ENCODE results near the gene CCDC15.
A peak's percentile ranks its signal among the peaks of the same experiment; 100 is the strongest.
"Not testable (repeated sequence)": the region's sequence is repeated elsewhere in the genome, so short reads cannot be mapped to it uniquely, and the experiment has no call there.

Gene CCDC15

GRCh38 chr11:124942466-124943253 lies 11.3 kb upstream of the CCDC15 start:
- DNase-seq (ENCODE audit: low read depth), result no peak

- DNase-seq (ENCODE audit: low read depth), result no peak
Observed at GRCh38 chr11:124943254-124943616, 10.8 kb upstream of the CCDC15 start.

- no peak for DNase-seq (ENCODE audit: low read depth)
Observed at GRCh38 chr11:124943741-124944140, 10.3 kb upstream of the CCDC15 start.

GRCh38 chr11:124944565-124944964 lies 9.4 kb upstream of the CCDC15 start:
- no peak for DNase-seq (ENCODE audit: low read depth)

- no peak for DNase-seq (ENCODE audit: low read depth)
Observed at GRCh38 chr11:124945826-124946225, 8.2 kb upstream of the CCDC15 start.

GRCh38 chr11:124946735-124947141 lies 7.3 kb upstream of the CCDC15 start:
- peak; percentile 36 for DNase-seq (ENCODE audit: low read depth)

GRCh38 chr11:124950601-124951330 lies 3.2 kb upstream of the CCDC15 start:
- DNase-seq (ENCODE audit: low read depth), result no peak

GRCh38 chr11:124951341-124951740 lies 2.7 kb upstream of the CCDC15 start:
- DNase-seq (ENCODE audit: low read depth), result no peak

GRCh38 chr11:124954590-124954955 lies 571 bp downstream of the CCDC15 start:
- no peak for DNase-seq (ENCODE audit: low read depth)

- DNase-seq (ENCODE audit: low read depth), result no peak
Observed at GRCh38 chr11:124955035-124955434, 1.0 kb downstream of the CCDC15 start.

- peak; percentile 74 for DNase-seq (ENCODE audit: low read depth)
Observed at GRCh38 chr11:124961972-124962609, 8.1 kb downstream of the CCDC15 start.

GRCh38 chr11:124968197-124968596 lies 14.2 kb downstream of the CCDC15 start:
- not testable (repeated sequence) for DNase-seq (ENCODE audit: low read depth)

- peak; percentile 42 for DNase-seq (ENCODE audit: low read depth)
Observed at GRCh38 chr11:124970925-124971324, 16.9 kb downstream of the CCDC15 start.

GRCh38 chr11:124971810-124972209 lies 17.8 kb downstream of the CCDC15 start:
- DNase-seq (ENCODE audit: low read depth), result no peak

- DNase-seq (ENCODE audit: low read depth), result no peak
Observed at GRCh38 chr11:124976531-124976930, 22.5 kb downstream of the CCDC15 start.

- DNase-seq (ENCODE audit: low read depth), result no peak
Observed at GRCh38 chr11:124977006-124977405, 23.0 kb downstream of the CCDC15 start.

- no peak for DNase-seq (ENCODE audit: low read depth)
Observed at GRCh38 chr11:124978316-124978715, 24.3 kb downstream of the CCDC15 start.

GRCh38 chr11:124982043-124982442 lies 28.0 kb downstream of the CCDC15 start:
- no peak for DNase-seq (ENCODE audit: low read depth)

- no peak for DNase-seq (ENCODE audit: low read depth)
Observed at GRCh38 chr11:124983674-124984511, 29.9 kb downstream of the CCDC15 start.

- no peak for DNase-seq (ENCODE audit: low read depth)
Observed at GRCh38 chr11:124984512-124984854, 30.5 kb downstream of the CCDC15 start.

- DNase-seq (ENCODE audit: low read depth), result no peak
Observed at GRCh38 chr11:124987096-124987495, 33.1 kb downstream of the CCDC15 start.

- no peak for DNase-seq (ENCODE audit: low read depth)
Observed at GRCh38 chr11:124988063-124988462, 34.1 kb downstream of the CCDC15 start.

Data from fibroblast of gingiva (primary cell).